GM18909 (cell line): Measurements from ENCODE around the gene THRSP.
"Not testable (repeated sequence)": the region's sequence is repeated elsewhere in the genome, so short reads cannot be mapped to it uniquely, and the experiment has no call there.

Experiments
- ATAC-seq: cut with Tn5 transposase; IDR thresholded peaks from one replicate; pipeline ENCODE4 v1.9.1; 2021; ENCODE audit warnings: mild to moderate bottlenecking; ENCODE audit not compliant: unreplicated experiment, poor library complexity

Gene THRSP

GRCh38 chr11:78085972-78086371 is 22.3 kb downstream of the THRSP start:
- ATAC-seq, result no peak

- not testable (repeated sequence) for ATAC-seq
These were observed 22.9 kb downstream of the THRSP start for GRCh38 chr11:78086521-78087074.

GRCh38 chr11:78094250-78094649 is 30.6 kb downstream of the THRSP start:
- no peak for ATAC-seq

GRCh38 chr11:78097666-78098385 is 34.2 kb downstream of the THRSP start:
- ATAC-seq, result no peak

- no peak for ATAC-seq
These were observed 36.0 kb downstream of the THRSP start for GRCh38 chr11:78099666-78100065.

GRCh38 chr11:78100261-78100660 is 36.6 kb downstream of the THRSP start:
- ATAC-seq, result no peak

- ATAC-seq, result no peak
These were observed 37.2 kb downstream of the THRSP start for GRCh38 chr11:78100676-78101472.

- no peak for ATAC-seq
These were observed 45.7 kb downstream of the THRSP start for GRCh38 chr11:78109081-78110015.

- no peak for ATAC-seq
These were observed 46.7 kb downstream of the THRSP start for GRCh38 chr11:78110351-78110750.

- no peak for ATAC-seq
These were observed 47.2 kb downstream of the THRSP start for GRCh38 chr11:78110830-78111229.

GRCh38 chr11:78111298-78111697 is 47.6 kb downstream of the THRSP start:
- no peak for ATAC-seq

GRCh38 chr11:78112582-78113275 is 49.1 kb downstream of the THRSP start:
- peak; percentile 71 for ATAC-seq
